ENCODE data around the gene DBNL.
"Not testable (repeated sequence)": the region's sequence is repeated elsewhere in the genome, so short reads cannot be mapped to it uniquely, and the experiment has no call there.

GRCh38 chr7:44038961-44039558 lies 5.4 kb upstream of the DBNL start:
- TF ChIP-seq CTCF (IDR thresholded peaks at IDR 0.05; ENCODE audit: low read depth, low read length, poor library complexity, severe bottlenecking); EZH2phosphoT487 (IDR thresholded peaks at IDR 0.05; ENCODE audit: borderline replicate concordance, low read length): not testable (repeated sequence)
